C4-2B (cell line): Measurements from ENCODE around the gene NEUROG1.

Source experiments
- CTCF ChIP-seq: fragments of 450-650 bp; conservative IDR thresholded peaks from 2 replicates; pipeline ENCODE4 v1.5.1; 2017; ENCODE audit warnings: mild to moderate bottlenecking
- ZFX ChIP-seq: fragments of 450-650 bp; IDR thresholded peaks from 2 replicates; pipeline ENCODE4 v1.6.1; 2017

GRCh38 chr5:135497971-135498636 is 37.7 kb downstream of the NEUROG1 start:
- TF ChIP-seq CTCF, result no peak
- TF ChIP-seq ZFX, result no peak
